ENCODE data around the gene RASL11A.

DNA sequence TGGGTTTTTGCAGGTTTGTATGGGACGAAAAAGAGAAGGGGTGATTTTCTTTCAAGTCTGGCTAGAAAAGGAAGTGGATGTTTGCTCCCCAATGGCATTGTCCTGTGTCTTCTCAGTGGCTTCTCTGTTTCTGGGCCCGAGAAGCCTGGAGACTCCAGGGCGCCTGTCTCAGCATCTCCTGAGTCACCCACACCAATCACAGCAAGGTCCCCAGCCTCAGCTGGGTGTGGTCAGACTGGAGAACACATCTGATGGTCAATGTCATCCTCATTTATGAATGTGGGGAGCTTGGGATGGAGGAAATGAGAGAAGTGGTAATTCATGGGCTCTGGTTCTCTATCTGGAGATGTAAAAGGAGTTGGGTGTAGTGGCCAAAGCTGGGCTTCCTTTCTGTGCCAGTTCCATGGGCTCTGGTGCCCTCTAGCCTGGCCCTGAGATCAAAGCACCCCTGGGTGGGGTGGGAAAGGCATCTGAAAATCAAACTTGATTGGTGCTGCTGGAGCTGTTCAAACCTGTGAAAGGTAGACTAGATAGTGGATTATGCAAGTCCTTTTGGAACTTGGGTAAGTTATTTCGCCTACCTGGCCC lies 13.4 kb downstream of the RASL11A start:
- TF ChIP-seq EZH2 (IDR thresholded peaks at IDR 0.05; ENCODE audit: borderline replicate concordance, low read length) (no peak), CTCF (conservative IDR thresholded peaks at IDR 0.05 in 1 of 2, IDR thresholded peaks at IDR 0.05 in 1 of 2; ENCODE audit: extremely low read depth in 1 of 2, insufficient read depth in 1 of 2, low read depth in 1 of 2, low read length in 2 of 2) (peak in 1 of 2 donors; percentile 34)
